Hematopoietic multipotent progenitor cell treated with erythropoietin and hydrocortisone succinate and interleukin-3 and kit ligand, for 8 days (in vitro differentiated cells): Measurements from ENCODE around the gene HSDL1.
"Not testable (repeated sequence)": the region's sequence is repeated elsewhere in the genome, so short reads cannot be mapped to it uniquely, and the experiment has no call there.

Experiments
- DNase-seq: peaks from one replicate; pipeline ENCODE4 v3.0.0-alpha.2; 2015

HSDL1 gene

GRCh38 chr16:84137769-84138357, 7.1 kb downstream of the HSDL1 start:
- no peak for DNase-seq

GRCh38 chr16:84137287-84137686, 7.7 kb downstream of the HSDL1 start:
- DNase-seq, result no peak

- DNase-seq, result no peak
These were observed 8.4 kb downstream of the HSDL1 start for GRCh38 chr16:84136331-84137125.

- no peak for DNase-seq
These were observed 12.3 kb downstream of the HSDL1 start for GRCh38 chr16:84132527-84133285.

- no peak for DNase-seq
These were observed 13.9 kb downstream of the HSDL1 start for GRCh38 chr16:84131117-84131516.

GRCh38 chr16:84124257-84125073, 20.5 kb downstream of the HSDL1 start:
- no peak for DNase-seq

- DNase-seq, result no peak
These were observed 24.0 kb downstream of the HSDL1 start for GRCh38 chr16:84121007-84121406.

GRCh38 chr16:84120023-84120422, 25.0 kb downstream of the HSDL1 start:
- DNase-seq, result no peak

GRCh38 chr16:84119368-84119767, 25.6 kb downstream of the HSDL1 start:
- no peak for DNase-seq

GRCh38 chr16:84118315-84118714, 26.7 kb downstream of the HSDL1 start:
- DNase-seq, result not testable (repeated sequence)

- no peak for DNase-seq
These were observed 27.5 kb downstream of the HSDL1 start for GRCh38 chr16:84117494-84117843.

GRCh38 chr16:84116720-84117493, 28.1 kb downstream of the HSDL1 start, which contains the start of gene MBTPS1:
Gene MBTPS1 (minus strand): TSS chr16:84116942. CDS start chr16:84101783, 15,159 bp downstream.
- DNase-seq, result peak; percentile 96

GRCh38 chr16:84115919-84116719, 28.9 kb downstream of the HSDL1 start:
- peak; percentile 88 for DNase-seq

GRCh38 chr16:84111949-84112348, 33.0 kb downstream of the HSDL1 start:
- not testable (repeated sequence) for DNase-seq

GRCh38 chr16:84111525-84111924, 33.5 kb downstream of the HSDL1 start:
- no peak for DNase-seq

GRCh38 chr16:84110527-84110926, 34.5 kb downstream of the HSDL1 start:
- DNase-seq, result no peak

GRCh38 chr16:84109598-84110335, 35.2 kb downstream of the HSDL1 start:
- DNase-seq, result no peak

GRCh38 chr16:84107921-84108320, 37.1 kb downstream of the HSDL1 start:
- no peak for DNase-seq

- no peak for DNase-seq
These were observed 38.8 kb downstream of the HSDL1 start for GRCh38 chr16:84105948-84106740.
